ENCODE measurements around the gene MAP3K8. TPM values are rescaled to one million over a fixed set of nuclear protein-coding genes. Genes with fewer than 3 reads are reported as not detected.

MAP3K8 gene
- total and polyA plus RNA-seq, 9 of the 15 experiments (the other 6 are each of a cell fraction or from before 2014, with no cell fraction given) = 6.9 to 23.6 (median 13.6) TPM

- TF ChIP-seq TEAD4 (IDR thresholded peaks at IDR 0.05; ENCODE audit: low read length) (peak; percentile 35; the same call in 1 of the 2 replicates), TEAD4 (CRISPR knock-in tag; IDR thresholded peaks at IDR 0.05; ENCODE audit: borderline replicate concordance) (no peak), FOS (IDR thresholded peaks at IDR 0.05; ENCODE audit: extremely low read depth, insufficient read length) (no peak), KDM1A (IDR thresholded peaks at IDR 0.05) (0 out of 4 replicates have a peak, but pooled peaks of 1 of the 2 experiments have one; percentile 11), SETDB1 (IDR thresholded peaks at IDR 0.05; ENCODE audit: low read length) (no peak), ZNF764 (CRISPR knock-in tag; IDR thresholded peaks at IDR 0.05; ENCODE audit: low read depth) (no peak), TRIM28 (IDR thresholded peaks at IDR 0.05) (no peak), FOXA1 (IDR thresholded peaks at IDR 0.05; ENCODE audit: borderline replicate concordance) (no peak), RBM34 (IDR thresholded peaks at IDR 0.05; ENCODE audit: borderline replicate concordance, insufficient read depth, low read length) (no peak), POLR3A (IDR thresholded peaks at IDR 0.05; ENCODE audit: borderline replicate concordance, extremely low read depth, insufficient read depth, insufficient read length) (no peak), ATF7 (IDR thresholded peaks at IDR 0.05) (peak; percentile 64), ZNF717 (CRISPR knock-in tag; IDR thresholded peaks at IDR 0.05) (no peak)
- TF ChIP-seq, protein P1, sequence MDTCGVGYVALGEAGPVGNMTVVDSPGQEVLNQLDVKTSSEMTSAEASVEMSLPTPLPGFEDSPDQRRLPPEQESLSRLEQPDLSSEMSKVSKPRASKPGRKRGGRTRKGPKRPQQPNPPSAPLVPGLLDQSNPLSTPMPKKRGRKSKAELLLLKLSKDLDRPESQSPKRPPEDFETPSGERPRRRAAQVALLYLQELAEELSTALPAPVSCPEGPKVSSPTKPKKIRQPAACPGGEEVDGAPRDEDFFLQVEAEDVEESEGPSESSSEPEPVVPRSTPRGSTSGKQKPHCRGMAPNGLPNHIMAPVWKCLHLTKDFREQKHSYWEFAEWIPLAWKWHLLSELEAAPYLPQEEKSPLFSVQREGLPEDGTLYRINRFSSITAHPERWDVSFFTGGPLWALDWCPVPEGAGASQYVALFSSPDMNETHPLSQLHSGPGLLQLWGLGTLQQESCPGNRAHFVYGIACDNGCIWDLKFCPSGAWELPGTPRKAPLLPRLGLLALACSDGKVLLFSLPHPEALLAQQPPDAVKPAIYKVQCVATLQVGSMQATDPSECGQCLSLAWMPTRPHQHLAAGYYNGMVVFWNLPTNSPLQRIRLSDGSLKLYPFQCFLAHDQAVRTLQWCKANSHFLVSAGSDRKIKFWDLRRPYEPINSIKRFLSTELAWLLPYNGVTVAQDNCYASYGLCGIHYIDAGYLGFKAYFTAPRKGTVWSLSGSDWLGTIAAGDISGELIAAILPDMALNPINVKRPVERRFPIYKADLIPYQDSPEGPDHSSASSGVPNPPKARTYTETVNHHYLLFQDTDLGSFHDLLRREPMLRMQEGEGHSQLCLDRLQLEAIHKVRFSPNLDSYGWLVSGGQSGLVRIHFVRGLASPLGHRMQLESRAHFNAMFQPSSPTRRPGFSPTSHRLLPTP (IDR thresholded peaks at IDR 0.05; ENCODE audit: borderline replicate concordance, extremely low read depth, insufficient read length) = no peak
- TF ChIP-seq, protein P2, sequence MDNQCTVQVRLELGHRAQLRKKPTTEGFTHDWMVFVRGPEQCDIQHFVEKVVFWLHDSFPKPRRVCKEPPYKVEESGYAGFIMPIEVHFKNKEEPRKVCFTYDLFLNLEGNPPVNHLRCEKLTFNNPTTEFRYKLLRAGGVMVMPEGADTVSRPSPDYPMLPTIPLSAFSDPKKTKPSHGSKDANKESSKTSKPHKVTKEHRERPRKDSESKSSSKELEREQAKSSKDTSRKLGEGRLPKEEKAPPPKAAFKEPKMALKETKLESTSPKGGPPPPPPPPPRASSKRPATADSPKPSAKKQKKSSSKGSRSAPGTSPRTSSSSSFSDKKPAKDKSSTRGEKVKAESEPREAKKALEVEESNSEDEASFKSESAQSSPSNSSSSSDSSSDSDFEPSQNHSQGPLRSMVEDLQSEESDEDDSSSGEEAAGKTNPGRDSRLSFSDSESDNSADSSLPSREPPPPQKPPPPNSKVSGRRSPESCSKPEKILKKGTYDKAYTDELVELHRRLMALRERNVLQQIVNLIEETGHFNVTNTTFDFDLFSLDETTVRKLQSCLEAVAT (IDR thresholded peaks at IDR 0.05) = peak; percentile 21 to 64; a peak in 2 of 4 replicates
- TF ChIP-seq, protein P3, sequence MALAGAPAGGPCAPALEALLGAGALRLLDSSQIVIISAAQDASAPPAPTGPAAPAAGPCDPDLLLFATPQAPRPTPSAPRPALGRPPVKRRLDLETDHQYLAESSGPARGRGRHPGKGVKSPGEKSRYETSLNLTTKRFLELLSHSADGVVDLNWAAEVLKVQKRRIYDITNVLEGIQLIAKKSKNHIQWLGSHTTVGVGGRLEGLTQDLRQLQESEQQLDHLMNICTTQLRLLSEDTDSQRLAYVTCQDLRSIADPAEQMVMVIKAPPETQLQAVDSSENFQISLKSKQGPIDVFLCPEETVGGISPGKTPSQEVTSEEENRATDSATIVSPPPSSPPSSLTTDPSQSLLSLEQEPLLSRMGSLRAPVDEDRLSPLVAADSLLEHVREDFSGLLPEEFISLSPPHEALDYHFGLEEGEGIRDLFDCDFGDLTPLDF (CRISPR knock-in tag; IDR thresholded peaks at IDR 0.05) = no peak
- TF ChIP-seq, protein P4, sequence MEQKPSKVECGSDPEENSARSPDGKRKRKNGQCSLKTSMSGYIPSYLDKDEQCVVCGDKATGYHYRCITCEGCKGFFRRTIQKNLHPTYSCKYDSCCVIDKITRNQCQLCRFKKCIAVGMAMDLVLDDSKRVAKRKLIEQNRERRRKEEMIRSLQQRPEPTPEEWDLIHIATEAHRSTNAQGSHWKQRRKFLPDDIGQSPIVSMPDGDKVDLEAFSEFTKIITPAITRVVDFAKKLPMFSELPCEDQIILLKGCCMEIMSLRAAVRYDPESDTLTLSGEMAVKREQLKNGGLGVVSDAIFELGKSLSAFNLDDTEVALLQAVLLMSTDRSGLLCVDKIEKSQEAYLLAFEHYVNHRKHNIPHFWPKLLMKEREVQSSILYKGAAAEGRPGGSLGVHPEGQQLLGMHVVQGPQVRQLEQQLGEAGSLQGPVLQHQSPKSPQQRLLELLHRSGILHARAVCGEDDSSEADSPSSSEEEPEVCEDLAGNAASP (IDR thresholded peaks at IDR 0.05) = no peak
- TF ChIP-seq, protein P5, sequence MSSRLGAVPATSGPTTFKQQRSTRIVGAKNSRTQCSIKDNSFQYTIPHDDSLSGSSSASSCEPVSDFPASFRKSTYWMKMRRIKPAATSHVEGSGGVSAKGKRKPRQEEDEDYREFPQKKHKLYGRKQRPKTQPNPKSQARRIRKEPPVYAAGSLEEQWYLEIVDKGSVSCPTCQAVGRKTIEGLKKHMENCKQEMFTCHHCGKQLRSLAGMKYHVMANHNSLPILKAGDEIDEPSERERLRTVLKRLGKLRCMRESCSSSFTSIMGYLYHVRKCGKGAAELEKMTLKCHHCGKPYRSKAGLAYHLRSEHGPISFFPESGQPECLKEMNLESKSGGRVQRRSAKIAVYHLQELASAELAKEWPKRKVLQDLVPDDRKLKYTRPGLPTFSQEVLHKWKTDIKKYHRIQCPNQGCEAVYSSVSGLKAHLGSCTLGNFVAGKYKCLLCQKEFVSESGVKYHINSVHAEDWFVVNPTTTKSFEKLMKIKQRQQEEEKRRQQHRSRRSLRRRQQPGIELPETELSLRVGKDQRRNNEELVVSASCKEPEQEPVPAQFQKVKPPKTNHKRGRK (tag; IDR thresholded peaks at IDR 0.05) = no peak
Measured at GRCh38 chr10:30493609-30494530, 59.9 kb downstream of the MAP3K8 start (continued).
